ENCODE results near the gene NLRP8.
"Not testable (repeated sequence)": the region's sequence is repeated elsewhere in the genome, so short reads cannot be mapped to it uniquely, and the experiment has no call there.

Gene NLRP8

GRCh38 chr19:55935206-55935605, 12.4 kb upstream of the NLRP8 start:
- Histone ChIP-seq H3K27me3 (ENCODE audit: insufficient read depth, poor library complexity, severe bottlenecking) (no peaks in the 10 kb centered on the region), H3K27ac (replicated peaks) (no peak overlapping the region), H3K4me3 (replicated peaks; ENCODE audit: insufficient read depth, low read length) (no peak overlapping the region)
- DNase-seq (ENCODE audit: low read depth in 1 of 2, low spot score in 1 of 2) = no peak
- no peak for TF ChIP-seq CTCF (IDR thresholded peaks at IDR 0.05; ENCODE audit: insufficient read depth, low read length)
- no peak for TF ChIP-seq POLR2AphosphoS5 (IDR thresholded peaks at IDR 0.05; ENCODE audit: low read depth)
- no peak for TF ChIP-seq REST (IDR thresholded peaks at IDR 0.05; ENCODE audit: insufficient replicate concordance, low read depth)
- no peak for TF ChIP-seq GABPA (IDR thresholded peaks at IDR 0.05; ENCODE audit: low read depth)

- Histone ChIP-seq H3K4me3 (replicated peaks; ENCODE audit: insufficient read depth, low read length) (no peak overlapping the region), H3K27me3 (ENCODE audit: insufficient read depth, poor library complexity, severe bottlenecking) (no peaks in the 10 kb centered on the region)
- no peak for TF ChIP-seq GABPA (IDR thresholded peaks at IDR 0.05; ENCODE audit: low read depth)
These were observed 8.4 kb upstream of the NLRP8 start for GRCh38 chr19:55939206-55939605.

GRCh38 chr19:55940306-55940705, 7.3 kb upstream of the NLRP8 start:
- DNase-seq (ENCODE audit: low read depth in 1 of 2, low spot score in 1 of 2) = no peak
- no peak for TF ChIP-seq POLR2AphosphoS5 (IDR thresholded peaks at IDR 0.05; ENCODE audit: low read depth)
- TF ChIP-seq SPI1 (IDR thresholded peaks at IDR 0.05; ENCODE audit: borderline replicate concordance, low read depth) = no peak
- TF ChIP-seq CTCF (IDR thresholded peaks at IDR 0.05; ENCODE audit: insufficient read depth, low read length) = no peak
- no peak for TF ChIP-seq REST (IDR thresholded peaks at IDR 0.05; ENCODE audit: insufficient replicate concordance, low read depth)
- no peak for TF ChIP-seq GABPA (IDR thresholded peaks at IDR 0.05; ENCODE audit: low read depth)
- H3K27ac ChIP-seq (replicated peaks) = no peak overlapping the region
- no peak overlapping the region for H3K4me3 ChIP-seq (replicated peaks; ENCODE audit: insufficient read depth, low read length)
- no peaks in the 10 kb centered on the region for H3K27me3 ChIP-seq (ENCODE audit: insufficient read depth, poor library complexity, severe bottlenecking)

More at GRCh38 chr19:55939206-55939605, 8.4 kb upstream of the NLRP8 start:
- H3K27ac ChIP-seq (replicated peaks) = no peak overlapping the region
- no peak for DNase-seq (ENCODE audit: low read depth in 1 of 2, low spot score in 1 of 2)

- not testable (repeated sequence) for H3K27ac ChIP-seq (replicated peaks); H3K4me3 ChIP-seq (replicated peaks; ENCODE audit: insufficient read depth, low read length); DNase-seq (ENCODE audit: low read depth in 1 of 2, low spot score in 1 of 2); H3K27me3 ChIP-seq (ENCODE audit: insufficient read depth, poor library complexity, severe bottlenecking)
These were observed 2.9 kb downstream of the NLRP8 start for GRCh38 chr19:55950566-55950965.

GRCh38 chr19:55956431-55956830, 8.8 kb downstream of the NLRP8 start:
- TF ChIP-seq GABPA (IDR thresholded peaks at IDR 0.05; ENCODE audit: low read depth) = no peak
- no peak for TF ChIP-seq REST (IDR thresholded peaks at IDR 0.05; ENCODE audit: insufficient replicate concordance, low read depth)
- no peak for TF ChIP-seq POLR2AphosphoS5 (IDR thresholded peaks at IDR 0.05; ENCODE audit: low read depth)
- no peak for TF ChIP-seq SPI1 (IDR thresholded peaks at IDR 0.05; ENCODE audit: borderline replicate concordance, low read depth)
- no peak for TF ChIP-seq CTCF (IDR thresholded peaks at IDR 0.05; ENCODE audit: insufficient read depth, low read length)
- no peak overlapping the region for H3K27ac ChIP-seq (replicated peaks)
- no peak for DNase-seq (ENCODE audit: low read depth in 1 of 2, low spot score in 1 of 2)
- no peaks in the 10 kb centered on the region for H3K27me3 ChIP-seq (ENCODE audit: insufficient read depth, poor library complexity, severe bottlenecking)
- no peak overlapping the region for H3K4me3 ChIP-seq (replicated peaks; ENCODE audit: insufficient read depth, low read length)
